ENCODE data around the gene CLDN9. TPM values are rescaled to one million over a fixed set of nuclear protein-coding genes. Genes with fewer than 3 reads are reported as not detected.

Gene CLDN9
- total RNA-seq, 1 donor from 2014 or later, result not detected

DNA sequence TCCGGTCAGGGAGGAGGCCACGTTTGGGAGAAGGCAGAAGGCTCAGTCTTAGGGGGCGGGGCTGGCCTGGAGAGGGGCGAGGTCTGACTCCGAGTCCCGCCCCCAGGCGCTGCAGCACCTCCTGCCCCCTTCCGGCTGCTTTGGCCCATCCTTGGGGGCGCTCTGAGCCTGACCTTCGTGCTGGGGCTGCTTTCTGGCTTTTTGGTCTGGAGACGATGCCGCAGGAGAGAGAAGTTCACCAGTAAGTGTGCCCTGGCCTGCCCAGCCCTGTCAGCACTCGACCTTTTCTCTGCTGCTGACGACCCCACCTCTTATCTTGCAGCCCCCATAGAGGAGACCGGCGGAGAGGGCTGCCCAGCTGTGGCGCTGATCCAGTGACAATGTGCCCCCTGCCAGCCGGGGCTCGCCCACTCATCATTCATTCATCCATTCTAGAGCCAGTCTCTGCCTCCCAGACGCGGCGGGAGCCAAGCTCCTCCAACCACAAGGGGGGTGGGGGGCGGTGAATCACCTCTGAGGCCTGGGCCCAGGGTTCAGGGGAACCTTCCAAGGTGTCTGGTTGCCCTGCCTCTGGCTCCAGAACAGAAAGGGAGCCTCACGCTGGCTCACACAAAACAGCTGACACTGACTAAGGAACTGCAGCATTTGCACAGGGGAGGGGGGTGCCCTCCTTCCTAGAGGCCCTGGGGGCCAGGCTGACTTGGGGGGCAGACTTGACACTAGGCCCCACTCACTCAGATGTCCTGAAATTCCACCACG, 8.9 kb downstream of the CLDN9 start:
- Histone ChIP-seq H3K27ac (peak overlapping the region; percentile 96), H3K9me3 (no peaks in the 10 kb centered on the region), H3K36me3 (peaks cover 0 to 3% of the 10 kb centered on the region in 2 donors), H3K27me3 (peaks cover 5% of the 10 kb centered on the region), H3K4me3 (peak overlapping the region; percentile 63 to 68), H3K4me1 (peaks cover 51% of the 10 kb centered on the region)
- no peak for DNase-seq (ENCODE audit: extremely low spot score in 2 of 2)
- no peak for TF ChIP-seq POLR2AphosphoS5 (IDR thresholded peaks at IDR 0.05; ENCODE audit: insufficient read depth in 1 of 2, low read depth in 1 of 2)
- TF ChIP-seq, protein P1, sequence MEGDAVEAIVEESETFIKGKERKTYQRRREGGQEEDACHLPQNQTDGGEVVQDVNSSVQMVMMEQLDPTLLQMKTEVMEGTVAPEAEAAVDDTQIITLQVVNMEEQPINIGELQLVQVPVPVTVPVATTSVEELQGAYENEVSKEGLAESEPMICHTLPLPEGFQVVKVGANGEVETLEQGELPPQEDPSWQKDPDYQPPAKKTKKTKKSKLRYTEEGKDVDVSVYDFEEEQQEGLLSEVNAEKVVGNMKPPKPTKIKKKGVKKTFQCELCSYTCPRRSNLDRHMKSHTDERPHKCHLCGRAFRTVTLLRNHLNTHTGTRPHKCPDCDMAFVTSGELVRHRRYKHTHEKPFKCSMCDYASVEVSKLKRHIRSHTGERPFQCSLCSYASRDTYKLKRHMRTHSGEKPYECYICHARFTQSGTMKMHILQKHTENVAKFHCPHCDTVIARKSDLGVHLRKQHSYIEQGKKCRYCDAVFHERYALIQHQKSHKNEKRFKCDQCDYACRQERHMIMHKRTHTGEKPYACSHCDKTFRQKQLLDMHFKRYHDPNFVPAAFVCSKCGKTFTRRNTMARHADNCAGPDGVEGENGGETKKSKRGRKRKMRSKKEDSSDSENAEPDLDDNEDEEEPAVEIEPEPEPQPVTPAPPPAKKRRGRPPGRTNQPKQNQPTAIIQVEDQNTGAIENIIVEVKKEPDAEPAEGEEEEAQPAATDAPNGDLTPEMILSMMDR (IDR thresholded peaks at IDR 0.05), result no peak
- no peak for TF ChIP-seq POLR2A (IDR thresholded peaks at IDR 0.05)
- intact Hi-C loops (cut with DNase I), result no loop called here

DNA sequence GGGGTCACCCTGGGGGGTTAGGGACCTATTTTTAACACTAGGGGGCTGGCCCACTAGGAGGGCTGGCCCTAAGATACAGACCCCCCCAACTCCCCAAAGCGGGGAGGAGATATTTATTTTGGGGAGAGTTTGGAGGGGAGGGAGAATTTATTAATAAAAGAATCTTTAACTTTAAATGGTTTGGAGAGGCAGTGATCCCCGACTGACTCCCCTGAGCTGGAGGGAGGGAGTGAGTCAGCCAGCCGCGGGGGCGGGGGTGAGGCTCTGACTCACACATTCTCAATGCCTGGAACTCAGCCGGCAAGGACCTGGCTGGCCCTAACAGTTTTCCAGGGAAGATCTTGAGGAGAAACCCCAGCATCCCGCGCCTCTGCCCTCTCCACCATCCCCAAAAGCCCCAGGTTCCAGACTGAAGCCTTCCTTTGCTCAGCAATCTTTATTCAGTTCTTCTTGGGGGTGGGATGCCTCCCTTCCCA, 9.5 kb downstream of the CLDN9 start:
- intact Hi-C loops (cut with DNase I), result no loop called here
- peaks cover 51% of the 10 kb centered on the region for H3K4me1 ChIP-seq

DNA sequence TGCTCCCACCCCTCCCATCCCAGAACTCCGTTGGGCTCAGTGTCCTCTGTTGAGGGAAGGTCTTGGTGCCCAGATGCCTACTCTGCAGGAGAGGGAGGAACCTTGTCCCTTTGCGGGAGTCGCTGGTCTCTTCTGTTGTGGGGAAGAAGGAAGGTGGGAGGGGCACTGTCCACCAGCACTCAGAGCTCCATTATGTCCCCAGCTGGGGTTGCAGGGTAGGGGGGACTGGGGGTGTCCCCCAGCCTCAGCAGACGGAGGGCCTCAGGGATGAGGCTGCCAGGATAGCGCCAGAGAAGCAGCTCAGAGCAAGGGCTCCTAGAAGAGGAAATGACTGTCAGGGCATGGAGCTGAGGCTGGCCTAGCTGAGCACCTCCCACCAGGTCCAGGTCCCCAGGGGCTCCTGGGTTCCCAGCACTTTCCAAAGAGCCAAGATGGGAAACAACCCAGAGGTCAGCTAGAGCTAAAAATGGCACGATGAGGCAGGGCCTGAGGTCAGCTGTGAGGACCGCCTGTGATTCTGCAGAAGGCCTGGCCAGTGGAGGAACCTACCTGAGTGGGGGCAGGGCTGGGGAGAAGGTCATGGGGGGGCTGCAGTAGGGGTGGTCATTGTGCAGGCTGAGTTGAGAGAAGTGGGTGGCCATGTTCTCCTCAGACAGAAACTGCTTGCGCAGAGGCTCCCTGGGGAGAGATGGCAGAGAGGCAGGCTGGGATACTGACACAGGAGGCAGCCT, 10.1 kb downstream of the CLDN9 start:
- TF ChIP-seq POLR2A (IDR thresholded peaks at IDR 0.05) (no peak), POLR2AphosphoS5 (IDR thresholded peaks at IDR 0.05; ENCODE audit: insufficient read depth in 1 of 2, low read depth in 1 of 2) (no peak)
- TF ChIP-seq, protein P1 (IDR thresholded peaks at IDR 0.05), result no peak
- peaks cover 2% of the 10 kb centered on the region for H3K27me3 ChIP-seq
- intact Hi-C loops (cut with DNase I), result no loop called here
- peaks cover 0 to 3% of the 10 kb centered on the region in 2 donors for H3K36me3 ChIP-seq
- H3K4me1 ChIP-seq, result peaks cover 52% of the 10 kb centered on the region
- H3K9me3 ChIP-seq, result no peaks in the 10 kb centered on the region
- DNase-seq (ENCODE audit: extremely low spot score in 2 of 2), result no peak
- peak overlapping the region; percentile 96 for H3K27ac ChIP-seq
- peak overlapping the region; percentile 68 to 76 for H3K4me3 ChIP-seq

More for the DNA sequence above, 9.5 kb downstream of the CLDN9 start:
- H3K27ac ChIP-seq, result peak overlapping the region; percentile 96
- peak in 1 of 2 donors; percentile 96 for DNase-seq (ENCODE audit: extremely low spot score in 2 of 2)
- peak overlapping the region; percentile 68 to 76 for H3K4me3 ChIP-seq
- H3K27me3 ChIP-seq, result peaks cover 5% of the 10 kb centered on the region
- H3K36me3 ChIP-seq, result peaks cover 0 to 3% of the 10 kb centered on the region in 2 donors
- TF ChIP-seq, protein P1 (IDR thresholded peaks at IDR 0.05), result no peak
- peak in 1 of 2 donors; percentile 90 for TF ChIP-seq POLR2AphosphoS5 (IDR thresholded peaks at IDR 0.05; ENCODE audit: insufficient read depth in 1 of 2, low read depth in 1 of 2)
- H3K9me3 ChIP-seq, result no peaks in the 10 kb centered on the region

DNA sequence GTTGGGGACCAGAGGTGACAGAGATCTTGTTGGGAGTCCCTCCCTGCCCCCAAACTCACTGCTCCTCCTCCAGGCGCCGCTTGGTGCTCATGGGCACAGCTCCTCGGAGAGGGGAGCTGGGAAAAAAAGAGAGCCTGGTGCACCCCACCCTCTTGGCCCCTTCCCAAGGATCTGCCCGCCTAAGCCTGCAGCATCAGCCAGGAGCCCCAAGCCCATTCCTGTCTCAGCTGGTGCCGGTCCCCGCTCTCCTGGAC, 10.6 kb downstream of the CLDN9 start:
- H3K36me3 ChIP-seq, result peaks cover 0 to 3% of the 10 kb centered on the region in 2 donors
- DNase-seq (ENCODE audit: extremely low spot score in 2 of 2), result no peak
- TF ChIP-seq, protein P1 (IDR thresholded peaks at IDR 0.05), result no peak
- TF ChIP-seq POLR2A (IDR thresholded peaks at IDR 0.05), result no peak
- TF ChIP-seq POLR2AphosphoS5 (IDR thresholded peaks at IDR 0.05; ENCODE audit: insufficient read depth in 1 of 2, low read depth in 1 of 2), result no peak
- peaks cover 57% of the 10 kb centered on the region for H3K4me1 ChIP-seq
- no peaks in the 10 kb centered on the region for H3K9me3 ChIP-seq
- H3K27me3 ChIP-seq, result no peaks in the 10 kb centered on the region
- H3K4me3 ChIP-seq, result peak overlapping the region; percentile 68 to 76
- peak overlapping the region; percentile 96 for H3K27ac ChIP-seq
- intact Hi-C loops (cut with DNase I), result no loop called here
